Ovary (tissue), 3 donors: ENCODE data around the gene LRFN4.

Source experiments
- CTCF ChIP-seq, 3 donors: fragments of 450-650 bp in 2 of 3; fragments of 200-600 bp in 1 of 3; IDR thresholded peaks; one replicate each; pipeline versions ENCODE4 v1.5.1 to v1.8.0; 2016 to 2022; ENCODE audit warnings: antibody characterized with exemption in 3 of 3, mild to moderate bottlenecking in 1 of 3
- EP300 ChIP-seq: sonication (generic); formaldehyde crosslinking; IDR thresholded peaks from one replicate; pipeline ENCODE4 v1.6.1; 2017; ENCODE audit warnings: antibody characterized with exemption
- POLR2A ChIP-seq: fragments of 450-650 bp; IDR thresholded peaks from one replicate; pipeline ENCODE4 v1.6.1; 2017; ENCODE audit warnings: antibody characterized with exemption, mild to moderate bottlenecking, moderate library complexity
- donor health status: DM: no; HTN: no; CAD: no.

- no peak for TF ChIP-seq CTCF (IDR thresholded peaks at IDR 0.05)
- TF ChIP-seq EP300, result no peak
- TF ChIP-seq POLR2A, result no peak
Measured at GRCh38 chr11:66848671-66849500, 8.0 kb upstream of the LRFN4 start.
